GM18519 (cell line): ENCODE measurements around the gene CNTNAP2.

Experiments
- ATAC-seq: cut with Tn5 transposase; IDR thresholded peaks from one replicate; pipeline ENCODE4 v1.9.1; 2021; ENCODE audit warnings: mild to moderate bottlenecking, moderate library complexity; ENCODE audit not compliant: unreplicated experiment, low FRiP score

Gene CNTNAP2

DNA sequence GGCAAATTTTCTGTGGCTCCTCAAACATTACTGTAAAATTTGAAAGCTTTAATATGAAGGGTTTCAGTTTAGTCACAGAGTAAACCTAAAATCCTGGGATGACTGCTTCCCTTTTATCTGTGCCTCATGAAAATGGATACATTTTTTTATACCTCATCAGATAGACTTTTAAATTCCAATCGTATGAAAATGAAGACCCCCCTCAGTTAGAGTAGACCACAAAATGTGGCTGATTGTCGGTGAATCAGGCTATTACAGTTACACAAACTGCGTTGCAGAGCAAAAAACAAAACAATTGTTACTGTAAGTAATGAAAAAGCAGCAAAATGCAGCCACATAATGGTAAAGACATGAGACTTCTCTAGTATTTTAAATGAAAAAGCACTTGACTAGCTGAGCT lies 296.2 kb downstream of the CNTNAP2 start:
- ATAC-seq, result no peak

DNA sequence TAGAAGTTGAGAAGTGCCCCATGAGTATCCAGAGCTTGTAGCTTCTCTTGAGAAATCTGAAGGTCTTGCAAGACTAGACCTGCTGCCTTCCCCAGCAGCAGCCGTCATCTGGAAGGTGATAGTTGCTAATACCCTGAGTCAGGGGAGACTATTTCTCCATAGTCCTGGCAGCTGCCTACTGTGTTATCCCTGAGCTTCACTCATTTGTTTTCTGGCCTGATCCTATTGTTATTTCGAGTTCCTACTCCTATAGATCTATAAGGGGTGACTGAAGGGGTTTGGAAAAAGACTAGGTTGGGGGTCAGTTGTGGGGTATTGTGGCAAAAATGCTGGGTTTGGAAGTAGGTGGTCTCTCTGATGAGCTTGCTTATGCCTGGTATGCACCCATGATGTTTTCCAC lies 297.8 kb downstream of the CNTNAP2 start:
- no peak for ATAC-seq

DNA sequence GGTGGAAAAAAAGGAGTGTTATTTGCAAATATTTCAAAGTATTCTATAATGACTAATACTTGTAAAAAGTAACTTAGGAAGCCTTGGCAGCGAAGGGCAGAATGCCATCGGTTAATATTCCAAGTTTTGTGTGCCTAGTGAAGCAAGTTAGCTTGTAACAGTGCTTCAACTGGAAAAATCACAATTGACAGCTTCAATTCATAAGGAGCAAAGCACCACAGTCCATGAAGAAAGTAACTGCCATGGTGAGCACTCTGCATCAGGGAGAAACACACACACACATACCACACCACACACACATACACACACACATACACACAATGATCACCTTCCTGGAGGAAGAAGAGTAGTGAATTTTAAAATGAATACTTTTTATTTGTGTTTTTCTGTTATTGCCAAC lies 298.3 kb downstream of the CNTNAP2 start:
- no peak for ATAC-seq

DNA sequence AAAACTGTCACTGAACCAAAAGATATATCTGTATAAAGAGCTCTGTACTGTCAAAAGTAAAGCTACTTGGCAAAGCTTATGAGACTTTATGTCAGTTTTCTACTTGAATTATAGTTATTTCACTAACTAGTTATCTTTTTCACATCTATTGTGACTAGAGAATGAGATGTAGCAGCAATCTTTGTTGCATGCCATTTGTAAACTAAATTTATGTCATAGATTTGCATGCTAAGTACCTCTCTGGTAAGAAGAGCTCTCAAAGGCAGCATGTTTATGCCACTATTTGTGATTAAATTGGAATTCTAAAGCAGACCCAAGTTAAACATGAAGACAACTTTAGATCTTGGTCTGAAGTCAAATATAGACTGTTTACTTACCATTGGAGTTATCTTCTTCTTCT lies 300.6 kb downstream of the CNTNAP2 start:
- ATAC-seq, result no peak

DNA sequence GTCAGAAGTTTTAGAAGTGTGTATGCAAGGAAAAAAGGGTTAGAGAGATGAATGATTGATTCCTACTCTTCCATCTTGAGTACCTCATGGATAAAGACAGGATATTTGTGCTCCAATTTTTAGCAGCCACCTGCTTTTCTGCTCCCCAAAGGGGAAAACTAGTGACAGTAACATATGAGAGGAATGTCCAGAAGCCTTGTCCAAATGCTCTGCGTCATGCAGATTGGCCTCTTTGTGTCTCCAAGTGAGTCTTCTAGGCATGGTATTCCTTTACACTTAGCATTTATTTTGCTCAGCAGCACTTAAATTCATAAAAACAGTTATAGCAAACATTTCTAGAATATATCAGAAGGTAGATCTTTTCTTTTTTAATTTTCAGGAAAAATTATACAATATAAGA lies 306.8 kb downstream of the CNTNAP2 start:
- no peak for ATAC-seq

DNA sequence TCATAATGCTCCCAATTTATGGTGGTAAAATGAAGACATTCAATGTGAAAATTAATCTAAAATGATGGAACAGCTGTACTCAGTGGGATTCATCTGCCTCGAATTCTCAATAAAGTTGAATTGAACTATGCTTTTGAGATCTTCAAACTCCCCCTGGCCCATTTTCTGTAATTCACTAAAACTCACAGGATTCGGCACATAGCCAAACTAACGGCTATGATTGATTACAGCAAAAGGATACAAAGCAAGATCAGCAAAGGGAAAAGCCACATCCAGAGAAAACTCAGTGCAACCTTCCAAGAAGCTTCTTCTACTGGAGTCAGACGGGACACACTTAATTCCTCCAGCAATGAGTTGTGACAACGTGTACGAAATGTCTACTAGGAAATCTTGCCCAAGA lies 307.5 kb downstream of the CNTNAP2 start:
- no peak for ATAC-seq

DNA sequence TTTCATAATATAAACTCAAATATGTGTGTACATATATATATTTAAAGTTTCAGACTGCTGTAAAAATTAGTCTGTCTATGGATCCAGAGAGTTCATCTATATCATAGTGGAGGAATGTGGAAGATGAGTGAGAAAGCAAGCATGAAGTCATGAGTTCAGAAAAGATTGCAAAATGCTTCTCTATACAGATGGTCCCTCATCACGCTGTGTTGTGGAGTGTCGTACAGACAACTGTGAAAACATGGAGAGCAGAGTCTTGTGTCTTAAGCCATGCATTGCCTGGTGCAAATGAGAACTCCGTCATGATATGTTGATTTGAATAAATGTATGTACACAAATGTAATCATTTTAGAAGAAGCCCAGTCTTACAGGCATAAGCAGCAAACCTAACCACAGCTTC lies 316.9 kb downstream of the CNTNAP2 start:
- no peak for ATAC-seq

DNA sequence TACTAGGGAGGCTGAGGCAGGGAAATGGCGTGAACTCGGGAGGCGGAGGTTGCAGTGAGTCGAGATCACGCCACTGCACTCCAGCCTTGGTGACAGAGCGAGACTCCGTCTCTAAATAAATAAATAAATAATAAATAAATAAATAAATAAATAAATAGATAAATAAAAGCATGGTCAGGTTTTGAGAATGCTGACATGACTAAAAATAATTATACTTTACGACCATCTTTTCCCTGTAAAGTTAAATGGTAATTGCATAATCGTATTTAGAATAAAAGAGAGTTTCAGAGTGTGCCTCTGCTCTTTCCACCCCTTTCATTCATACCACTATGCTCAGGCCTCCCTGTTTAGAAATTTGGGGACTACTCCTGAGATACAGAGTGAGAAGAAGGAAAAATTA lies 326.5 kb downstream of the CNTNAP2 start:
- ATAC-seq, result no peak

DNA sequence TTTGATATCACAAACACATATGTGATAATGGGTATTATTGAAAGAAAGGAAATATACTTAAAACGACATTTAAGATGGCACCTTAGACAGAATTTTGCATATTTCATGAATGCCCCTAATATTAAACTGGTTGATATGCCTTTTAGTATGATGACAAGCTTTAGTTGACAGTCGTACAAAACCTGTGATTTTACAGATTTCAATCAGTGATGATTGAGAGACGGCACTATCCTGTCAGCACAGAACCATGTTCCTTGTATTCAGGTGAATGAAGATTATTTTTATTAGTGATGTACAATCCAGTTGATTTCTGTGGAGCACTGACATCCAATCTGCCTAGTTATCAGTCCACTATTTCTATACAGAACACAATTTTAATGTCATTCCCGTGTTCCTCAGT lies 333.0 kb downstream of the CNTNAP2 start:
- no peak for ATAC-seq

DNA sequence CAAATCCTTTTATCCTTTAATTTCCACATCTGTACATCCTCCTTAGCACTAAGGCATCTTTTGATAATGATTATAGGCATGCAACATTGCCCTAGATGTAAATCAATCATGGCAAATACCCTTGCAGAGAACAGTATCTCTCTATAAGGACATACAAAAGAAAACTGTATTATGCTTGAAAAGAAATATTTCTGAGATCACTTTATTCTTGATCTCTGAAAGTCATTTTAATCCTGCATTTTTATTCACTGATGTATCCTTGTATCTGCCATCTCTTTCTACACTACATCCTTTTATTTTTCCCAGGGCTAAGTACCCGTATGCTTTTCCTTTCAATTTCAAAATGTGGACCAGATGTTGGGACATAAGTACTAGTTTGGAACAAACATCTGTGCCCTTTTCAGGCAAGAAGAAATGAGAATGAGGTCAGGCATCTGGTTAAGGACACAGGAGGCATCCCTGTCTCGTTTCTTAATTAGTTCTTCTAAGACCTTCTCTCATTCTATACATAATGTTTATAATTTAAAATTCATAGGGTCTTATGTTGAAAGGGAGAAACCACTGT lies 338.6 kb downstream of the CNTNAP2 start:
- ATAC-seq, result no peak

DNA sequence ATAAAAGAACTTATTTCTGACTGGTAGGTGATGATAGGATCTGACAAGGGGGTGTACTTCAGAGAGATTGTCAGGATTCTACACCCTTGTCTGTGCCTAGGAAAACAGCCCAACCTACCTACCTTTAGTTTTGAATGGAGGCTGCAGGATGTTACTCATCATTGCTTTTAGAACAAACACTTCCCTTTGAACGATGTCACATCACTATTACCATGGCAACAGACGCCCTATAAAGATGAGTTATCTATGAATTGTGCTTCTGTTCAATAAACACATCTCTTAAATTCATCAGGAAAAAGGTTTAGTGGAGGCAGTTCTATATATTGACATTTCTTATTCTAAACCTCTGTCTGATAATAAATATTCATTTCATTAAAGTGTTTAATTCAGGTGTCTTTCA lies 362.4 kb downstream of the CNTNAP2 start:
- no peak for ATAC-seq

DNA sequence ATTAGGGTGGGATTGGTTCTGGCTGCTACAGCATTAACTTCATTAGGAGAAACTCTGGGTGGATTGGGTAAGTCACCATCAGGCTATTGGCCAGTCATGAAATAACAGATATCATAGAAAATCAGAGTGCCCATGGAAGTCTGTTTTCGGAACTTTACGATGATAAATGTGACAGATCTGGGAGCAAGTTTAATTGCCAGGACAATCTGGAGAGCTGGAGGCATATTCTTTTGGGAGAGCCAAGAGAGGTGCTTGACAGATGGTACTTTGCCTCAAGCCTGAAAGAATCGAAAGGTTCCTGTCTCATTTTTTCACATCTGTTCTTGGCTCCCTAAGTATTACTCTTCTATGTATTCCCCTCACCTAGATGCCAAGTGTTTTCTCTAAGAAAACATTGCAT lies 369.9 kb downstream of the CNTNAP2 start:
- ATAC-seq, result no peak

DNA sequence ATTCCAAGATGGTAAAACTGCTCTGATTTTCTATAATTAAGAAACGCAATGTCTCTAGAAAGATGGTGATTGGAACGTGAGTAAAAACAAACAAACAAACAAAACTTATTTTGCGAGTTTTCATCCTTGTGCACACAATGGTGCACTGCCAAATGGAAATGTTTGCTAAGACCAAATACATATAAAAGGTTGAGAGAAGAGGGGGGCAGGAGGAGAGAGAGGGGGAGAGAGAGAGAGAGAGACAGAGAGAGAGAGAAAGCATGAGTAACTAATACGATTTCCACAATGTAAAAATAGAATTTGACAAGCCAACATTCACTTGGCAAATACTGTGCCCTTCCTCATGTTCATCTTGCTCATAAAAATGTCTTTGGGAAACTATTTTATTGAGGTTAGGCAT lies 375.4 kb downstream of the CNTNAP2 start:
- ATAC-seq, result no peak

DNA sequence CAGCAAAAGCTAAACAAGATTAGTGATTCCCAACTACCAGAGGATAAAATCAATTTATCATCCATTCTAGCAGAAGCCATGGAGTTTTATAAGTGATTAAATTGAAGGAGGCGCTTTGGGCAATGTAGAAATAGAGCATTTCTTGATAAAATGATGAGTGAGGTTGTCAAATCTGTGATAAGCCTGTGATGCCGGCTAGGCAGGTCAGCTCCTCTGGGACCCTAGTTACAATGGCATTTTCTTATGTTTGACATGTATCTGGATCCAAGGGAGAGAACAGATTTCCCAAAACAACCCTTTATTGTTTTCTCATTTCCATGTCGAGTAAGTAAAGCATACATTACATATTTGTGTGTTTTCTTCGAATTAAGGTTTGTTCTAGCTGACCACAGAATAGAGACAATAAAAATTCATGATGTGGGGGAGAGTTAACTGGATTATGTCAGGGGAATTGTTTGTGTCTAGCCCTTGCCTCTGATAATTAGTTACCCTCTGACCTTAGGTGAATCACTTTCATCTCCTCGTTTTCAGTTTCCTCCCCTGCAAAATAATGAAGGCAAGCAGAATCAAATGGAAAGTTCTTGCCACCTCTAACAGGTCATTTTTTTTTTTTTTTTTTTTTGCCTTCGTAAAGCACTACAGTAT lies 378.5 kb downstream of the CNTNAP2 start:
- ATAC-seq, result no peak

DNA sequence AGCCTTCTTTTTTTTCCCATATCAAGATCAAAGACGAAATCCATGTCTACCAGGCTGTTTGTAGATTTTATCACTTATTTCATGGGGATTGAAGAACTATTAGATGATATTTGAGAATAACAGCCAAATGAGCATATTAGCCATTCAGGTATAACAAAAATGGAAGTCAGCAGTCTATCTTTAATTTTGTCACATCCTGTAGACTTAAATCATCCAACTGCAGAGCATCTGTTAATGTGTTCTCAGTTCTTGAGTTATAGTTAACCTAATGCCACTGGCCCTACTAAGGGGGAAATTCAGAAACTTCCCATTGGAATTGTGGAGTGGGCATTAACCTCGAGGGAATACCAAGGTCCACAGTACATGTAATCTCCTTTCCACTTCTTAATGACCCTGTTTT lies 380.1 kb downstream of the CNTNAP2 start:
- no peak for ATAC-seq

DNA sequence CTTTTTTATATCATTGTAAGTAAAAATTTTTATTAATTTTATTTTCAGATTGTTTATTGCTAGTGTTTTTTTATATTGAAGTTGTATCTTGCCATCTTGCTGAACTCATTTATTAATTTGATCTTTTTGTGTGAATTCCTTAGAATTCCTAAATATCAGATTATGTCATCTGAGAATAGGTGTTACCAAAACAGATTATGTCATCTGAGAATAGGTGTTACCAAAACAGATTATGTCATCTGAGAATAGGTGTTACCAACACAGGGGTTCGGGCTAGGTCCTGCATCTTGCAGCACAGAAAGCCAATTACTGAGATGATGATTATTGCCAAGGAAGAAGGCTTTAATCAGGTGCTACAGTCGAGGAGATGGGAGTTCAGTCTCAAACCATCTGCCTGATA lies 383.4 kb downstream of the CNTNAP2 start:
- no peak for ATAC-seq

DNA sequence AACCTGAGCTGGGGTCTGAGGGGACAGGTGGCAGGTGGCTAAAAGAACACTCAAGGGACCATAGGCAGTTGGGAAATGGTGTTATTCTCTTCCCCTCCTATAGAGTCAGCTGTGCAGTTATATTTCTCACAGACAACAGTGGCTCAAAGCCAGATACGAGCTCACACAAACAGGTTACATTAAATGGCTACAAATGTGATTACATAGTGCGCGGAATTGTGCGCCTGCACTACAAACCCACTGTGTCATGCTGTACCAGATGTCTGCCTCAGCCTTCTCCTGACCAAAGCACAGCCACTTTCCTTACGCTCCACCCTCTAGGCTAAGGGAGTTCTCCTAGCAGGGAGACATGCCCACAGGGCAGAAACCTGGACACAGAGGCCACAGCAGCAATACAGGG lies 387.2 kb downstream of the CNTNAP2 start:
- ATAC-seq, result no peak

DNA sequence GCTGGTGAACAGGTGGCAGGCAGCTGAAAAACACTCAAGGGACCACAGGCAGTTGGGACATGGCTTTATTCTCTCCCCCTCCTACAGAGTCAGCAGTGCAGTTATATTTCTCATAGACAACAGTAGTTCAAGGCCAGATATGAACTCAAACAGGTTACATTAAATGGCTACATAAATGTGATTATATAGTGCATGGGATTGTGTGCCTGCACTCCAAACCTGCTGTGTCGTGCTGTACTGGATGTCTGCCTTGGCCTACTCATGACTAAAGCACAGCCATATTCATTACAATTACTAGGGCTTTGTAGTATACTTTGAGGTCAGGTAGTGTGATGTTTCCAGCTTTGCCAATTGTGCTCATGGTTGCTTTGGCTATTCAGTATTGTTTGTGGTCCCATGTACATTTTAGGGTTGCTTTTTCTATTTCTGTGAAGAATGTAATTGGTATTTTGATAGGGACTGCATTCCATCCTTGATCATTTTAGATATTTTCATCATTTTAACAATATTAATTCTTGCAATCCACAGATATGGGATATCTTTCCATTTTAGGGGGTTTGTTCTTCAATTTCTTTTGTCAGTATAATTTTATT lies 393.6 kb downstream of the CNTNAP2 start:
- no peak for ATAC-seq

DNA sequence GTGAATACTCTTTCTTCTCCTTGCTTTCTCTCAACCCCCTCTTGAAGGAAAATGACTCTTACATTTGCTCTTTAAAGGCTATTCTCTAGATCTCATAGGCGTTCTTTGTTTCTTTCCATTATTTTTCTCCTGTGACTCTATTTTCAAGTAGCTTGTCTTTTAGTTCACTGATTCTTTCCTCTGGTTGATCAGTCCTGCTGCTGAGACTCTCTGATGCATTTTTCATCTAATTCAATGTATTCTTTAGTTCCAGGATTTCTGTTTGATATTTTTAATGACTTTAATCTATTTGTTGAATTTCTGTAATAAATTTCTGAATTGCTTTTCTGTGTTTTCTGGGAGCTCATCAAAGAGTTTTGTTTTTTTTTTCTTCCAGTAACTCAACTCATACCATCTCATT lies 397.7 kb downstream of the CNTNAP2 start:
- no peak for ATAC-seq

DNA sequence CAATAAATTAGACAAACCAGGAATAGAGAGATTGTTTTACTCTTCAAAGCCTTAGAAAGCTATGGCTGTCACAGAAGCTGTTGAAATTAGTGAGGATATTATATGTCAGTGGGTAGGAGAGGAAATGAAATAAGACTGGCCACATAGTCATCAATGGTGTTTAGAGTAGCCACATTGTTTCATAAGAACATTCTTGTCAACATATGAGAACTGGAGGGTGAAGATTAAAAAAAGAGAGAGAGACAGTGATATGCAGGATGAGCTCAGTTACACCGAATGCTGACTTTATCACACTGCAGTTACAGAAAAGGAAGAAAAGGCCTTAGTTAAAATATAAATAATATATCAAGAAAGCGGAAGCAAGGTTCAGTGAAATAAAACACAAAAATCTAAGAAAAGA lies 412.0 kb downstream of the CNTNAP2 start:
- no peak for ATAC-seq

DNA sequence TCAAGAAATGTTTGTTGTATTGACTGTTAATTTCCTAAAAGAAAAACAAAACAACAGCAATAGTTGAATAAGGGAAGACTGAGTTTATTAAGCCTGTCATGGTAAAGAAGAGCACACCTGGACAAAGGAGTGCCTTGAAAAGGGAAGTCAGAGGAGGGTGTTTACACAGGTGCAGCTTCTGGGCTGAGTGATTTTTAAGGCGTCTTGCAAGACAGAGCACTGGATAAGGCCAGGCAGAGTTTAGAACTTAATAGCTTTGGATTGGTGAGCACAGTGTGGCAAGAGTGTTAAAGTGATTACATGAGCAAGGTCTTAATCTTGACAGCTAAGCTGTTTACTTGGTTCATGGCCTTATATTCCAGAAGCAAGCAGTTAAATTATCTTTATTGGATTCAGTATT lies 423.2 kb downstream of the CNTNAP2 start:
- no peak for ATAC-seq

DNA sequence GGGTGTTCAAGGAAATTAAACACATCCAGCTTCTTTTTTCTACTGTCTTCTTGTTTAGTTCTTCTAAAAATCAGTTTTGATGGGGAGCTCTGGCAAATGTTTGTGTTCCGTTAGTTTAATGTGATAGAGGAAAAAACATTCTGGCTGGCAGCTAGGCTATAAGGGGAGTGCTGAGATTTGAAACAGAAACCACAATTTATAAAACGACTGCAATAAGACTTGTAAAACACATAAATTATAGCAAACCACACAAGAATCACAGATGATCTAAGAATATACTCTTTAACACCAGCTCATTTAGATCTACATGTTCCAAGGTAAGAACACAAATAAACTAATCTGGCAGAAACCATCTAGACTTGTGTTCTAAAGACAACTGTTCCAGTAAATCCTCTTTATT lies 425.5 kb downstream of the CNTNAP2 start:
- ATAC-seq, result no peak
